A673 (cell line): Measurements from ENCODE around the gene TRIAP1.

ENCODE experiments used
- CTCF ChIP-seq: fragments of 300-800, 200-600 bp; sonication (generic); conservative IDR thresholded peaks from 2 replicates; pipeline ENCODE4 v1.5.1; 2017; ENCODE audit warnings: low read depth, mild to moderate bottlenecking, antibody characterized with exemption, low read length, moderate library complexity, mixed read lengths
- EZH2 ChIP-seq: fragments of 200-600 bp; sonication (generic); IDR thresholded peaks from 2 replicates; pipeline ENCODE4 v1.6.1; 2017; ENCODE audit warnings: borderline replicate concordance, low read depth, mild to moderate bottlenecking, mixed read lengths, antibody characterized with exemption, low read length; ENCODE audit not compliant: poor library complexity, severe bottlenecking

DNA sequence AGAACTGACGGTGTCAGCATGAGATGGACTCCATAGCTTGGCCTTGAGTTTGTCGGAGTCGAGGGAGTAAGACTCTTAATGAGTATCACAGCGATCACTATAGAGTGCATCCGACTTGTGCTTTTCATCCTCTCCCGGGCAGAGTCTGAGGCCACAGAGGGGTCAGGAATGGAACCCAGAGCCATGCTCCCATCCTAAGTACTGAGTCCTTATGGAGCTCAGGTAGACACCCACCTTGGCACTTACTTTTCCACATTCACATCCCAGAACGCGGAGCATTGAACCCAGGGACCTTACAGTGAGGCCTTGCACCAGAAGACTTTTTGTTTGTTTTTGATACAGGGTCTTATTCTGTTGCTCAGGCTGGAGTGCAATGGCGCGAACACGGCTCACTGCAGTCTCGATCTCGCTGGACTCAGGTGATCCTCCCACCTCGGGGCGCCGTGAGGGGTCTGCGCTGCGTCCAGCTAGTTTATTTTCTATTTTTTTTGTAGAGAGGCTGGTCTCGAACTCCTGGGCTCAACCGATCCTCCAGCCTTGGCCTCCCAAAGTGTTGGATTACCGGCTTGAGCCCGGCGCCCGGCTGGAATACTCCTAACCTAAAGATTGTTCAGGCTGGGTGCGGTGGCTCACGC, 24.1 kb upstream of the TRIAP1 start:
- TF ChIP-seq EZH2 (no peak), CTCF (no peak)
